H1 (cell line): ENCODE results near the gene CDH2. TPM values are rescaled to one million over a fixed set of nuclear protein-coding genes. Genes with fewer than 3 reads are reported as not detected.

Experiments used
- CTCF ChIA-PET: fragments of 300-600 bp; sonication (Branson Sonifier 250); formaldehyde crosslinking; loops from one replicate; lab custom pipeline; 2021; ENCODE audit not compliant: partially characterized antibody; lab: Charles Lee
- POLR2A ChIA-PET: fragments of 300-600 bp; sonication (Branson Sonifier 250); formaldehyde crosslinking; loops from one replicate; lab custom pipeline; 2021; ENCODE audit warnings: inconsistent platforms; ENCODE audit not compliant: partially characterized antibody; lab: Charles Lee
- DNase-seq, 2 experiments: peaks; one replicate each; pipeline versions ENCODE4 v3.0.0 to v3.0.0-alpha.2; 2010 to 2022; ENCODE audit warnings: low spot score in 2 of 2, low read depth in 1 of 2, mixed read lengths in 1 of 2
- FAIRE-seq: peaks from 2 replicates; lab custom pipeline; 2011; peaks lifted over from hg19 to GRCh38; lab: Jason Lieb, UNC
- H2AFZ ChIP-seq: 2 replicates; pipeline ENCODE4 v1.8.1; 2012; ENCODE audit warnings: low read length, inconsistent platforms
- H2AK5ac ChIP-seq: 2 replicates; pipeline ENCODE4 v1.6.1; 2013; ENCODE audit warnings: low read depth, low read length
- H2BK120ac ChIP-seq: replicated peaks from 2 replicates; pipeline ENCODE3; 2013; ENCODE audit warnings: low read depth, low read length, inconsistent platforms
- H2BK12ac ChIP-seq: 2 replicates; pipeline ENCODE4 v1.6.1; 2013; ENCODE audit warnings: low read depth, low read length
- H2BK15ac ChIP-seq: 2 replicates; pipeline ENCODE4 v1.6.1; 2013; ENCODE audit warnings: low read length
- H2BK20ac ChIP-seq: 2 replicates; pipeline ENCODE4 v1.6.1; 2013; ENCODE audit warnings: low read length
- H2BK5ac ChIP-seq: 2 replicates; pipeline ENCODE4 v1.6.1; 2013; ENCODE audit warnings: low read depth, low read length
- H3K14ac ChIP-seq: 2 replicates; pipeline ENCODE4 v1.6.1; 2013; ENCODE audit warnings: inconsistent platforms; ENCODE audit not compliant: insufficient read length
- H3K18ac ChIP-seq: 2 replicates; pipeline ENCODE4 v1.6.1; 2013; ENCODE audit warnings: low read length; ENCODE audit errors: extremely low read depth
- H3K23ac ChIP-seq: 2 replicates; pipeline ENCODE4 v1.6.1; 2013; ENCODE audit warnings: inconsistent platforms; ENCODE audit not compliant: insufficient read length
- H3K23me2 ChIP-seq: 2 replicates; pipeline ENCODE4 v1.6.1; 2013; ENCODE audit warnings: low read depth, low read length
- H3K27ac ChIP-seq: 2 replicates; pipeline ENCODE4 v1.6.1; 2011; ENCODE audit warnings: low read depth, low read length, inconsistent platforms
- H3K27me3 ChIP-seq, 4 experiments: replicated peaks in 1 of 4; 1 replicate in 1 of 4; 2 replicates in 3 of 4; pipeline versions ENCODE4 v1.6.1 to v1.8.1; 2011 to 2013; ENCODE audit warnings: low read length in 3 of 4, mild to moderate bottlenecking in 3 of 4, inconsistent platforms in 2 of 4, mixed read lengths in 2 of 4, moderate library complexity in 1 of 4; ENCODE audit not compliant: control insufficient read depth in 3 of 4, insufficient read depth in 3 of 4; ENCODE audit errors: extremely low read depth in 1 of 4
- H3K36me3 ChIP-seq, 4 experiments: 2 replicates each; pipeline versions ENCODE4 v1.6.1 to v1.8.1; 2011 to 2013; ENCODE audit warnings: mild to moderate bottlenecking in 4 of 4, low read length in 3 of 4, moderate library complexity in 2 of 4, control low read depth in 1 of 4, inconsistent platforms in 1 of 4; ENCODE audit not compliant: insufficient read depth in 4 of 4, control insufficient read depth in 2 of 4
- H3K4ac ChIP-seq: replicated peaks from 2 replicates; pipeline ENCODE3; 2013; ENCODE audit warnings: low read length, low read depth, mixed read lengths, inconsistent platforms; ENCODE audit not compliant: insufficient read length
- H3K4me1 ChIP-seq, 4 experiments: replicated peaks in 1 of 4; 1 replicate in 1 of 4; 2 replicates in 3 of 4; pipeline versions ENCODE4 v1.6.1 to v1.8.1; 2011 to 2013; ENCODE audit warnings: low read length in 3 of 4, inconsistent platforms in 2 of 4, mixed read lengths in 1 of 4; ENCODE audit not compliant: insufficient read depth in 4 of 4, control insufficient read depth in 3 of 4
- H3K4me2 ChIP-seq, 2 experiments: 2 replicates each; pipeline versions ENCODE4 v1.6.1 to v1.8.1; 2011 to 2013; ENCODE audit warnings: low read depth in 2 of 2, low read length in 2 of 2, control low read depth in 1 of 2, inconsistent platforms in 1 of 2, mild to moderate bottlenecking in 1 of 2; ENCODE audit not compliant: insufficient read depth in 1 of 2
- H3K4me3 ChIP-seq, 4 experiments: fragments of 200-600, 300-600 bp in 1 of 4; sonication (generic), shearing (Covaris generic), sonication (Bioruptor Twin) in 1 of 4; 2 replicates each; pipeline versions ENCODE4 v1.5.1 to v1.8.1; 2011 to 2016; ENCODE audit warnings: low read length in 4 of 4, low read depth in 3 of 4, control low read depth in 2 of 4, inconsistent platforms in 2 of 4, mild to moderate bottlenecking in 2 of 4, mixed read lengths in 1 of 4, moderate library complexity in 1 of 4; ENCODE audit not compliant: insufficient read depth in 2 of 4; ENCODE audit errors: extremely low read depth in 1 of 4
- H3K56ac ChIP-seq: replicated peaks from 2 replicates; pipeline ENCODE3; 2013; ENCODE audit warnings: low read depth, mild to moderate bottlenecking, mixed read lengths, low read length, inconsistent platforms; ENCODE audit not compliant: insufficient read length
- H3K79me1 ChIP-seq: 2 replicates; pipeline ENCODE4 v1.6.1; 2013; ENCODE audit warnings: low read depth, low read length, control low read depth
- H3K79me2 ChIP-seq, 2 experiments: 2 replicates each; pipeline versions ENCODE4 v1.6.1 to v1.8.1; 2012 to 2013; ENCODE audit warnings: low read length in 2 of 2, mild to moderate bottlenecking in 2 of 2, inconsistent platforms in 1 of 2; ENCODE audit not compliant: insufficient read depth in 2 of 2, control insufficient read depth in 1 of 2
- H3K9ac ChIP-seq, 4 experiments: replicated peaks in 1 of 4; 1 replicate in 1 of 4; 2 replicates in 3 of 4; pipeline versions ENCODE4 v1.6.1 to v1.8.1; 2011 to 2013; ENCODE audit warnings: low read depth in 3 of 4, low read length in 3 of 4, control low read depth in 2 of 4, mild to moderate bottlenecking in 2 of 4, moderate library complexity in 2 of 4, inconsistent platforms in 1 of 4; ENCODE audit errors: extremely low read depth in 1 of 4
- H3K9me3 ChIP-seq, 2 experiments: 2 replicates each; pipeline versions ENCODE4 v1.6.1 to v1.8.1; 2012 to 2013; ENCODE audit warnings: mild to moderate bottlenecking in 2 of 2, moderate library complexity in 2 of 2, control low read depth in 1 of 2, inconsistent platforms in 1 of 2, low read depth in 1 of 2, low read length in 1 of 2, mixed read lengths in 1 of 2; ENCODE audit not compliant: insufficient read depth in 2 of 2
- H4K20me1 ChIP-seq, 2 experiments: replicated peaks in 1 of 2; 2 replicates each; pipeline versions ENCODE3 to v1.8.1; 2011 to 2013; ENCODE audit warnings: inconsistent platforms in 2 of 2, low read length in 2 of 2, mild to moderate bottlenecking in 1 of 2; ENCODE audit not compliant: insufficient read depth in 2 of 2, control insufficient read depth in 1 of 2
- H4K5ac ChIP-seq: 2 replicates; pipeline ENCODE4 v1.6.1; 2013; ENCODE audit warnings: low read length, low read depth, mixed read lengths, inconsistent platforms; ENCODE audit not compliant: insufficient read length
- H4K8ac ChIP-seq: 2 replicates; pipeline ENCODE4 v1.8.0; 2013; ENCODE audit warnings: mild to moderate bottlenecking, moderate library complexity, low read length, inconsistent platforms; ENCODE audit not compliant: insufficient read depth; ENCODE audit errors: extremely low read depth
- H4K91ac ChIP-seq: replicated peaks from 2 replicates; pipeline ENCODE3; 2013; ENCODE audit warnings: low read length, mixed read lengths, inconsistent platforms; ENCODE audit not compliant: insufficient read length
- WGBS, 2 experiments: shearing (Covaris generic) in 1 of 2; methylation state at CpG; one replicate each; pipeline versions ENCODE4 v1.1.6 to v1.1.7; 2013 to 2015; ENCODE audit warnings: low lambda C conversion rate in 2 of 2, mixed read lengths in 2 of 2, inconsistent platforms in 1 of 2, low coverage in 1 of 2, missing lambda C conversion rate in 1 of 2; ENCODE audit not compliant: insufficient replicate concordance in 2 of 2, insufficient coverage in 1 of 2, insufficient read length in 1 of 2; ENCODE audit errors: extremely low coverage in 1 of 2, missing lambda C conversion rate in 1 of 2; 5-methylcytosine and 5-hydroxymethylcytosine counted together
- polyA plus RNA-seq, 7 experiments: library from polyadenylated mRNA; depleted of rRNA in 3 of 7; stranded (reverse) in 5 of 7; unstranded in 2 of 7; fragments of >200 nt in 5 of 7; fragments of 200-250 nt in 2 of 7; gene quantifications; 1 replicate in 5 of 7; 2 replicates in 1 of 7; 4 replicates in 1 of 7; pipeline versions ENCODE4 v1.2.1 to v1.2.3, GENCODE V29; 2011 to 2013; ENCODE audit warnings: missing spikeins in 2 of 7, mixed read lengths in 2 of 7
- total RNA-seq: library from RNA; stranded (reverse); fragmentation: NEBNext Ultra II Directional; extraction: Animal tissue kit (Norgen Biotek cat#: 25700); gene quantifications from 2 replicates; pipeline ENCODE4 v1.2.1, GENCODE V29; 2021

CDH2 gene
- total and polyA plus RNA-seq, 2 of the 8 experiments (the other 6 are each of a cell fraction or from before 2014, with no cell fraction given): 15.0 to 56.5 TPM

DNA sequence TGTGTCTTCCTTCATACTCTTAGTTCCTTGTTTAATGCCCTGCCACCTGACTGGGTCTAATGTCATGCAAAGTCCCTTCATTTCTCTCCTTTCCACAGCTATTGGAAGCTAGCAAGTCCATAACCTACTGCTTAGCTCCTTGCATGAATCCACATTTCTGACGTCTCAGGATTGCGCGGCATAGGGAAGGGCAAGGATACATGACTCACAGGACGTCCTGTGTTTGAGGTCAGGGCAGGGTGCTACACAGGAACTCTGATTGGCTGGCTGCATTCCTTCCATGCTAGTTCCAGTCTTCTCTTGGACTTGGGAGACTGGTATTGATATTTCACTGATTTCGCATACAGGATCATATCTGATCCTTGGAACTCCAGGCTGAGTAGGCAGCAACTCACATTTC lies 137.9 kb downstream of the CDH2 start:
- no peak overlapping the region for H2BK12ac ChIP-seq
- no peak overlapping the region for H3K14ac ChIP-seq
- no peak overlapping the region; a peak in 1 of 7 replicates for H3K9ac ChIP-seq
- no peak overlapping the region for H4K8ac ChIP-seq
- no peaks in the 10 kb centered on the region; the same call in 1 of the 2 replicates for H3K23me2 ChIP-seq
- H3K27ac ChIP-seq: no peak overlapping the region
- no peak overlapping the region for H3K4me3 ChIP-seq
- H3K18ac ChIP-seq: no peak overlapping the region
- CTCF ChIA-PET: no interaction called here
- H3K23ac ChIP-seq: no peak overlapping the region
- H2BK15ac ChIP-seq: no peak overlapping the region
- H3K79me2 ChIP-seq: no peaks in the 10 kb centered on the region
- H4K20me1 ChIP-seq: no peaks in the 10 kb centered on the region
- H2BK20ac ChIP-seq: no peak overlapping the region
- WGBS, 2 experiments: 87% methylated on average over 5 of the region's 5 CpGs; no CpG with 5 or more reads in 1 of the 2 experiments
- H3K4ac ChIP-seq: no peak overlapping the region
- no peak overlapping the region for H2BK5ac ChIP-seq
- FAIRE-seq (no peak), DNase-seq (no peak)
- no peak overlapping the region for H2AFZ ChIP-seq
- H3K79me1 ChIP-seq: no peaks in the 10 kb centered on the region
- no peaks in the 10 kb centered on the region for H3K36me3 ChIP-seq
- no peaks in the 10 kb centered on the region; a peak in 1 of 7 replicates for H3K4me1 ChIP-seq
- no peak overlapping the region for H2AK5ac ChIP-seq
- H3K9me3 ChIP-seq: no peaks in the 10 kb centered on the region
- no peak overlapping the region for H4K91ac ChIP-seq
- H2BK120ac ChIP-seq: no peak overlapping the region
- no peak overlapping the region for H4K5ac ChIP-seq
- POLR2A ChIA-PET: no interaction called here
- H3K56ac ChIP-seq: no peak overlapping the region
- H3K4me2 ChIP-seq: no peak overlapping the region
- H3K27me3 ChIP-seq: no peaks in the 10 kb centered on the region
